Germinal center (tissue), 1 donor: Measurements from ENCODE around the gene MYBPC1.
"Not testable (repeated sequence)": the region's sequence is repeated elsewhere in the genome, so short reads cannot be mapped to it uniquely, and the experiment has no call there.

ENCODE experiments used
- DNase-seq: peaks from one replicate; pipeline ENCODE4 v3.0.0; 2012; ENCODE audit warnings: mixed read lengths, low spot score

The MYBPC1 gene

DNA sequence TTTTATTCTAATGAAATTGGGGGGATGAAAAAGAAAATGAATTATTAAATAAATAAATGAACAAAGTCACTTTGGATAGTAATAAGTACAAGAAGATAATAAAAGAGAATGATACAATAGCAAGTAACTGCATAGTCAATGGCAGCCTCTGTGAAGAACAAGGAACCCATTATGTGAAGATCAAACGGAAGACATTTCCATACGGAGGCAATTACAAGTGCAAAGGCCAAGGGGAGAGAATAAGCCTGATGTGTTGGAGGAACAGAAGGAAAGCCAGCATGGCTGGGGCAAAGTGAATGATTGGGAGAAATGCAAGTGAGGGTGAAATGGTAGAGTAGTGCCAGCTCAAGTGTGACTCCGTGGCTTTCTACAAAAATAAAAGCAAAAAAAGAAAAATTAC is 58.7 kb downstream of the MYBPC1 start:
- DNase-seq: no peak

DNA sequence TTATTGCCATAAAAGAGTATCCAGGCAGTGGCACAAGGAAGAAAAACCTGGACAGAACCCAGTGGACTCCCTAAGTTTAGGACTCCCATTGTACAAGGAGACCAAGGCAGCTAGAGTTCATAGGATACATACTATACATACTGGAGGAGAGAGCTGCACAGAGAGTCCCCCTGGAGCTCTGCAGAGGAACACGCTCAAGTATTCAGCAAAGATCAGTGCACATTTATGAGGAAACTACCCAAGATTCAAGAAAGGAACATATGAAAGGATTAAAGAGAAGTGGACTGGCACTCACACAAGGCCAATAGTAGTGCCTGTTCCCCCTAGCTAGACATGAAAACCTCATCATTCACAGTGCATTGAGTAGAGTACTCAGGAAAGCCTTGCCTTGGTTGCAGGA is 59.7 kb downstream of the MYBPC1 start:
- DNase-seq: no peak

DNA sequence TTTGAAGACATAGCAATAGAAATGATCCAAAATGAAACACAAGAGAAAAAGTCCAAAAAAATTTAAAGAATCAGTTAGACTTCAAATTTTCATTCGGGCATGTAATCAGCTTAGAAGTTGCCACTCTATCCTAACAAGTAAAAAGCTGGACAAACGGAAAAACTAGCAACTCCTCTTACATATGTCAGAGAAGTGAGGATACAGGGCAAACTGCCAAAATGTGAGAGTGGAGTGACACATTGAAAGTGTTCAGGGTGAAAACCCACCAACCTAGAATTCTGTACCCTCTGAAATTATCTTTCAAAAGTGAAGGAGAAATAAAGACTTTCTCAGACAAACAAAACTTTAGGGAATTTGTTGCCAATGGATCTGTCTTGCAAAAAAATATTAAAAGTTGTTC is 60.6 kb downstream of the MYBPC1 start:
- DNase-seq: no peak

DNA sequence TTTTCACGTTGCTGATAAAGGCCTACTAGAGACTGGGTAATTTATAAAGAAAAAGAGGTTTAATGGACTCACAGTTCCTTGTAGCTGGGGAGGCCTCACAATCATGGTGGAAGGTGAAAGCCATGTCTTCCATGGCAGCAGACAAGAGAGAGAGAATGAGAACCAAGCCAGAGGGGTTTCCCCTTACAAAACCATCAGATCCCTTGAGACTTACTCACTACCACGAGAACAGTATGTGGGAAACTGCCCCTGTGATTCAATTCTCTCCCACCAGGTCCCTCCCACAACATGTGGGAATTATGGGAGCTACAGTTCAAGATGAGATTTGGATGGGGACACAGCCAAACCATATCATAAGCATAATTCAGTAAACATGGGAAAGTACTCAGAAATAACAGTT is 65.9 kb downstream of the MYBPC1 start:
- not testable (repeated sequence) for DNase-seq

DNA sequence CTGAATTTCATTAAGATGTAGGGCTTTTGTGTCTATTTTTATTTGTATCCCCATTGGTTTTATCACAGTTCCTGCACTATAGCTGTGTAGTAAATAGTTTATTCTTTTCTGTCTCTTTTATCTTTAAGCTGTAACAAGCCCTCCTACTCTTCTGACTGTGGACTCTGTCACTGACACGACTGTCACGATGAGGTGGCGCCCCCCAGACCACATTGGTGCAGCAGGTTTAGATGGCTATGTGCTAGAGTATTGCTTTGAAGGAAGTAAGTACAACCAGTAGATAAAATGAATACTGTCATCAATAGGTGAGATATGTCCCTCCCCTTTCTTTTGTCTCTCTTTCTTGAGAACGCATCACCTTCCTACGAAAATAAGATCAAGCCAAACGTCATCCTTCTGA is 68.5 kb downstream of the MYBPC1 start:
- DNase-seq: no peak

DNA sequence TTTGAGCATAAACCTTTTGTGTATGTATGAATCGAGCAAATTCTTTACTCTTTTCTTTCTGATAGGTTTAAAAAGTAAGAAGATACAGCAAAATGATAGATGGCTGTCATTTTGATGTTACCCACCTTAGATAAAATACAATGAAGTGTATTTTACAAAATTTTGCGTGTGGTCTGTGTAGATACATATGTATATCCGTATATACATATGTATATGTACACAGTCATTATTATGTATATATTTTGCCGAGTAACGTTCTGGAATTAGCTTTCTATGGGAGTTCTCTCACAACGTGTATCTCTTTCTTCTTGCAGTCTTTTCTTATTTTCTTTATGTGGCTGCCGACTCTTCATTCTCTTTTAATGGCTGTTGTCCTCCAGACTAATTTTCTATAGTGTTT is 70.2 kb downstream of the MYBPC1 start:
- no peak for DNase-seq

DNA sequence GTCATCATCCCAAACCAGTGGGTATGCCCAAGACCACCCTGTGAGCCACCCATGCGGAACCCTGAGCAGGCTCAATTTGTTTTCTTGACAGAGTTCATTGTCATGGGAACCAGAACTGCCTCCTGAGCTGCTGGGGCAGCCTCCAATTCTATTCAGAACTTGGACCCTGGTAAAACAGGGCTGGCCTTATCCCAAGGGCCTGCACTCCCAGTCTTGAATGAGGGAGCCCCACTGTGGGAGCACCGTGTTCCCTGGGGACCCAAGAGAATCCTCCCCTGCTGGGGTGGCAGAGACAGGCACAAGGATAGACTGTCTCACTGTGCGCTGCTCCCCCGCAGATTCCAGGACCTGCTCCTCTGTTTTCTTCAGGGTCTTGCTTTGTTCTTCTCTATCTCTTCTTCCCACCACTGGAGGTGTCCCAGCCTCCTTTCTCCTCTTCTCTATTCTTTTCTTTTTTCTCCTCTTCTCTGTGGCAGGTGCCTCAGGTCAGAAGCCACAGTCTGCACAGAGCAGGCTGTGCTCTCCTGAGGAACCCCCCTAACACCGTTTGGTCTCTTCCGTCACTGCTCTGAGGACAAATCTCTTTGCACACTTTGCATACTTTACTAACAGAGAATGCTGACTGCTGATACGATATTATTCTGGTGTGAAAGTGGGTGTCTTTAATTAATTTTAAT is 71.4 kb downstream of the MYBPC1 start:
- DNase-seq: no peak

DNA sequence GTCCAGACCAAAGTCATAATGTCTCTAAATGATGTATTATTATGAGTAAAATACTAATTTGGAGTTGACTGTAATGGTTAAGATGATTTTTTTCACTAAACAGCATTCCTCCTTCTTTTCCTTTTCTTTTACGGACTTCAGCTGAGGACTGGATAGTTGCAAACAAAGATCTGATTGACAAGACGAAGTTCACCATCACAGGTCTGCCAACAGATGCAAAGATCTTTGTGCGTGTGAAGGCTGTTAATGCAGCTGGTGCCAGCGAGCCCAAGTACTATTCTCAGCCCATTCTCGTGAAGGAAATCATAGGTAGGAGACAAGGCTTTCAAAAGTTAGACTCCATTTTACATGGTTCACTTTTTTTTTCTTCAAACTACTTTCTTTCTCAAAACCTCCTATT is 72.8 kb downstream of the MYBPC1 start:
- DNase-seq: no peak

DNA sequence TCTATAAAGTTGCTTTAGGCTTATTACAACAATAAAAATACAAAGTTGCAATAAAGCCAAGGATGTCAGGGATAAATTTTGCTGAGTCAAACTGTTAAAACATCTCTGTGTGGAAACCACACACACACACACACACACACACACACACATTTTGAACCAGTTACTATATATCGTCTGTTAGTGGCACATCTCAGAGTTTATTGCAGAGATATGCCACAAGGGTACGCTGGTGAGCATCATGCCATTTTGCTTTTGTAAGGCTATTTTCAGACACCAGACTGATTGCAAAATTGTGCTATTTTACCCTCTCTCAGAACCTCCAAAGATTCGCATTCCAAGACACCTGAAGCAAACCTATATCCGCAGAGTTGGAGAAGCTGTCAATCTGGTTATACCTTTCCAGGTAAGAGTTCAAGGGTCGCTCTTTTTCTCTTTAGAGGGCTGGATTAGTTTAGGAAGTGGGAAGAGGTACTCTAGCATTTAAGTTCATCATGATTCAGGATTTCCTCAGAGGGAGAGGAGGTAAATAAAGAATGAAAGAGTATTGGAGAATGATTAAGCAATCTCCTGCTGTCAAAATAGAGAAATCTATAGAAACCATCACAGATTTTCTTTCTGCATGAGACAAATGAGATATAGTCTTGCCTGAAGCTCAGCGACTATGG is 75.4 kb downstream of the MYBPC1 start:
- peak; percentile 50 for DNase-seq

DNA sequence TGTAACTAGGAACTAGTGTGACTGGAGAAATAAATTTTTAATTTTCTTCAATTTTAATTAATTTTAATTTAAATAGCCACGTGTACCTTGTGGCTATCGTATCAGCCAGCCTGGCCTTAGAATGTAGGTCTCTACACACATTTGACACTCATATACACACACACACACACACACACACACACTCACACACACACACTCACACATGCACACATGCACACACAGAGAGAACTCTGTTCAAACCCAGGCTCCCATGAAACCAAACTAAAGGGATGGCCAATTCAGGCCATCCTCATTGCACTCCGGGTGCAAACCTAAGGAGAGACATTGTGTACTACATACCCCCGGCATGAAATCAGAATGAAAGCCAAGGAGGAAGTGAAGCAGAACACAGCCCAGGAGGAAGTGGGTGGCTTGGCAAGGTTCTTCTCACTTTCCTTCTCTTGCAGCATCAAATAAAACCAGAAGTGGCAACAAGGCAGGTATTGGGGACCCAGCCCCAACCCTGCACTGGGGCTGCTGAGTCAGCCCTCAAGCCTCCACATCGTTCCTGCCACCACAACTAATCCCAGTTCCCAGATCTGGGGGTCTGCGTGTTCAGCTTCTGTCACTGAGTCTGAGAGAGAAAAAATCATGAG is 76.5 kb downstream of the MYBPC1 start:
- DNase-seq: peak; percentile 46

DNA sequence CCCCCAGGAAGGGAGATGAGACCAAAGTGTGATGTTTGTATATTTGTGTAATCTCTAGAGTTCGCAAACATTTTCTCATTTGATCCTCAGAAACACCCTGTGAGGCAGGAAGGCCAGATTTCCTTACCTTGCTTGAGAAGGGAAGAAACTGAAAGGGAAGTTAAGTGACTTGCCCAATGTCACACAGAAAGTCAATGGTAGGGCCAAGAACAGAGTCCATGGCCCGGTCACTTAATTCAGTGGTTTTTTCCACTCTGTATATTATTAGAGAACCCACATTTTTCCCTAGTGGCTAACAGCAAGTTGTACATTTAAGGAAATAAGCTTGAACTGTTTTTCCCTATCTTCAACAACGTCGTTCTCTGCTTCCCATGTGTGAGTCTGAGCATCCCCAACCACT is 77.1 kb downstream of the MYBPC1 start:
- DNase-seq: no peak

DNA sequence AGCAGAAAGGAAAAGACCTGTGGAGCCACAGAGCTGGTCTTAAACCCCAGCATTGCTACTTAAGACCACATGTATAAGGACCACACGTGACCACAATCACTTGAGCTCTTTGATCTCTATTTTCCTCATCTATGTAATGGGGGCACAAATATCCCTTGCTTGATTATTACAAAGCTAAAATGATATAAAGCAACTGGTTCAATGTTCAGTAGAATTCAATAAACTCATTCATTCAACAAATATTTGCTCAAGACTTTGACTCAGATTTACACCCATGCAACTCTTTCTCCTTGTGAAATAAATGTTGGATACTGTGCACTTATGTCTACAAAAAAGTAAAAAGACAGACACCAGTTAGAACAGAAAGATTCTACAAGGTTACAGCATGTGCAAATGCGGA is 80.8 kb downstream of the MYBPC1 start:
- no peak for DNase-seq

DNA sequence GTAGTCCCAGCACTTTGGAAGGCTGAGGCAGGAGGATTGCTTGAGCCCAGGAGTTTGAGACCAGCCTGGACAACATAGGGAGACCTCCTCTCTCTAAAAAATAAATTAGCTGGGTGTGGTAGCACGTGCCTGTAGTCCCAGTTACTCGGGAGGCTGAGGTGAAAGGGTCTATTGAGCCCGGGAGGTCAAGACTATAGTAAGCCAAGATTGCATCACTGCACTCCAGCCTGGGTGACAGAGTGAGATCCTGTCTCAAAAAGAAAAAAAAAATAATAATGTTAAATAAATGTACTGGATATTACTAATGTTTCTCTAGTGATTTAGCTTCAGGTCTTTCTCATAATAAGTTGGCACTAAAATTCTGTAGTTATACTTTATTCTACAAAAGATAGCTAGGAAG is 81.7 kb downstream of the MYBPC1 start:
- DNase-seq: not testable (repeated sequence)

DNA sequence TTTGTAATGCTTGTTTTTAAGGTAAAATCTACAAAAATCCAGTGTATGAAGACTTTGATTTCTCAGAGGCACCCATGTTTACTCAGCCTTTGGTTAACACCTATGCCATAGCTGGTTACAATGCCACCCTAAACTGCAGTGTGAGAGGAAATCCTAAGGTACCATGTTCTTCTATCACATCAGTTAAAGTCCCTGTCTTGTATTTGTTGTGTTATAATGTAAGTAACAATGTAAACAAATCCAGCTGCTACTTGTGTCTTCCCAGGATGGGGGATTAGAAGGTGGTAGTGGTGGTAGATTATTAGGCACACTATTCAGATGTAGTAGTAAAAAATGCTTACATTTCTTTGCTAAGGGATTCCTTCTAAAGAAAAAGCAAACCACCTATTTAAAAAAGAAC is 83.3 kb downstream of the MYBPC1 start:
- no peak for DNase-seq

DNA sequence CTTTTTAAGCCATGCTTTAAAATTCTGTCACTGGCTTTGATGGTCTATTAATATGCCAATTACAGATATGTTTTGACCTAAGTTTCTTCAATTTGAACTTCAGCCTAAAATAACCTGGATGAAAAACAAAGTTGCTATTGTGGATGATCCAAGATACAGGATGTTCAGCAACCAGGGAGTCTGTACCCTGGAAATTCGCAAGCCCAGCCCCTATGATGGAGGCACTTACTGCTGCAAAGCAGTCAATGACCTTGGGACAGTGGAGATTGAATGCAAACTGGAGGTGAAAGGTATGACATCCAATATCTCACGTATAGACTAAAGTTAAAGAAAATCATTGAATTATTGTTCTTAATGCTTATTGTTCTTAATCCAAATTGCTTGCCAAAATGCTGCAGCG is 85.5 kb downstream of the MYBPC1 start:
- DNase-seq: no peak

DNA sequence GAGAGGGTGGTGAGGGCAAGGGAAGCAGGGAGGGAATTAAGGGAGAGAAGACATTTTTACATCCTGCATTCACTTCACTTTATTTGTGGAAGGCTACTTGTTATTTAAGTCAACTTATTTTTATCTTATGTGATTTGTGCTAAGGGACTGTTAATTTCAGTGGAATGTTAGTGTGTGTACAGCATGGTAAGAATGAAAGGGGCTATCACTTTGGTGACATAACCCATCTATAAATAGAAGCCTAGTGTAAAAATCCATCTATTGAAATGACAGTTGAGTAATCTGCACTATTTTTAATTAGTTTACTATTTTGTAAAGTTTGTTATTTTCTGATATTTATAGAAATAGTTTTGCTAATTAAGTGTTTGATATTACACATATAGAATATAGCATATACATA is 85.9 kb downstream of the MYBPC1 start:
- DNase-seq: no peak

DNA sequence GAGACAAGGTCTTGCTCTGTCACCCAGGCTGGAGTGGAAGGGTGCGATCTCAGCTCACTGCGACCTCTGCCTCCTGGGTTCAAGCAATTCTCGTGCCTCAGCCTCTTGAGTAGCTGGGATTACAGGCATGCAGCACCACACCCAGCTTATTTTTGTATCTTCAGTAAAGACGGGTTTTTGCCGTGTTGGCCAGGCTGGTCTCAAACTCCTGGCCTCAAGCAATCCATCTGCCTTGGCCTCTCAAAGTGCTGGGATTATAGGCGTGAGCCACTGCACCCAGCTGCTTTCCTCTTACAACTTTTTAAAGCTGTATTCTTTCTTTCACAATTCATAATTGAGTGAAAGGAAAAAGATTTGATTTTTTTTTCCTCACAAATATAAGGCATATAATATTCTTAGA is 86.9 kb downstream of the MYBPC1 start:
- DNase-seq: not testable (repeated sequence)

DNA sequence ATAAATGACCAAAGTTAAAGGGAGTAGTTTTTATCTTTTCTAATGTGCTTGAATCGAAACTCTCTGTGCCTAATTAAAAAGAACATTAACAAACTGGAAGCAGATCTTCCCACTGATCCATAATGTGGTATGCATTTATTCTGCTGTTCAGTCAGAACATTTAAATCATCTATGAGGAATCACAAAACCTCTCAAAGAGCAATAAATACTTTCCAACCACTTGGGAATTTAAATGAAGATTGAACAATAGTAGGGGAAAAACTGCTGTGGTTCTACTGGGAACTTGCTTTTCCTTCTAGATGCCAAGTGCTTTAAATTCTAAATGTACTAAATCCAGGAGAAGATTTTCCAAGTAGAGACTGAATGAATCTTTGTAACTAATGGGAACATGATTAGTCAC is 90.3 kb downstream of the MYBPC1 start:
- no peak for DNase-seq

DNA sequence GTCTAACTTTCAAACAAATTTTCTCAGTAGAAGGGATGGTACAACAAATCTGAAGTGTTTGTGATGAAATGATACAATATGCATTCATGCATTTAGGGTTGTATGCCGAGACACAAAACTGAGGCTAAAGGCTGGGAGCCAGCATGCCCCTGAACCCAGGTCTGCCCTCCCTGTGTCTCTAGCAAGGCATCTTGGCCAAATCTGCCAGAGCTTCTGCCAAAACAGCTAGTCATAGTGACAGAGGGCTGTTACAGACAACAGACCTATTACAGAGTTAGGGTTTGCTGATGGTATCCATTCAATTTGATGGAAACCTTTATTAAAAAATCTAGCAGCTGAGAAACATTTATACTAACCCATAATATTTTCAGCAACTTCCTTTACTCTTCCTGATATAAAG is 91.4 kb downstream of the MYBPC1 start:
- DNase-seq: no peak

DNA sequence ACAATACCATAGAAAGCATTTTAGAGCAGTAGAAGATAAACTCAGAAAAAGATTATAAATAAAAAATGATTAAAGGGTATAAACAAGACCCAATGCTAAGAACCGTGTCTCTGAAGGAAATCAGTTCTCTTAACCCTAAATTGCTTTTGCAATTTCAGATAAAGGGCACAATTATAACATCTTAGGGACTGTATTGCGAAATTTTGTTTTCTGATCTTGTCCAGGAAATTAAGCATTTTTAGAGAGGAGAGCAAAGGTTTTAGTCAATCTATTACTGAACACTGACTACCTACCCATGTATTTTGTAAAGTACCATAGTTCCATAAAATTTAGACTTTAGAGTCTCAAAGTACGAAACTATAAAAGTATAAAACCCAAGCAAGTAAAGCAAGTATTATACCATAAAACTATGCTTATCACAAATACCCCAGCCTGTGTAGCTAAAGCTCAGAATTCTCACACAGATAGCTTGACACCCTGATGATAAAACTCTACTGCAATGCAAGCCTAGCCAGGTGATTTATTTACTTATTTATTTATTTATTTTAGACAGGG is 95.8 kb downstream of the MYBPC1 start:
- DNase-seq: no peak

DNA sequence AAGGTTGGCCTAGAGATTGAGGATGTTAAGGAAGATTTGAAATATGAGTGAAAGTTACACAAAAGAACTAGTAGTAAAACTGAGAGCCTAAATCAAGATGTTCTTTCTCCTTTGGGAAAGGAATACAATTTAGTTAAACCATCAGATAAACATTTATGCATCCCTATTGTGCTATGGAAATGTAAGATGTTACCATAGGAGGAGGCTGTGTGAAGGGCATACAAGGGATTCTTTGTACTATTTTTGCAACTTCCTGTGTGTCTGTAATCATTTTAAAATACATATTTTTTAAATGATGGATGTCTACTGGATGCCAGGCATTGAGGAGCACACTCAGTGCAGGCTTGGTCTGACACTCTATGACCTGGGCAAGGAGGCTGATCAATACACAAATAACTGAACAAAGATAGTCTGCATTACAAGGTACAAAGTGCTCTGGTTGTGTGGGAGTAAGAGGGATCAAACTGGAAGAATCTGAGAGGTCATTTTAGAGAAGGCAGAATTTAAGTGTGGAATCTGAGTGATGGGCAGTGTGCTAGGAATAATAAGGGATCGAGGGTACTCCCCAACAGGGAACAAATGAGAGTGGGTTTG is 96.8 kb downstream of the MYBPC1 start:
- no peak for DNase-seq

DNA sequence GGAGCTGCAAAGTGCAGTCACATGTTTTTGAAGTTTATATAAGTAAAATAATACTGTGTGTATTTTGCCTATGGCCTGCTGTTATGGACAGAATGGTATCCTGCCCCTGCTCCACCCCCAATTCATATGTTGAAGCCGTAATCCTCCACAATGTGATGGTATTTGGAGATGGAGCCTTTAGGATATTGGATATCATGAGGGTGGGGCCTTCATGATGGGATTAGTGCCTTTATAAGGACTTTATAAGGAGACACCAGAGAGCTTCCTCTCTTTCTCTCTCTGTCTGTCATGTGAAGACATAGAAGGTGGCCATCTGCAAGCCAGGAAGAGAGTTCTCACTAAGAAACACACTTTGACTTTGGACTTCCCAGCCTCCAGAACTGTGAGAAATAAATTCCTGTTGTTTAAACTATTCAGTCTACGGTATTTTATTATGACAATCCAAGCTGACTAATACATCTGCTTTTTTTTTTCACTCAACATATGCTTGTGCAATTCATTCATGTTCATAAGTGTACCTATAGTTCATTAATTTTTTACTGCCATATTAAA is 99.6 kb downstream of the MYBPC1 start:
- no peak for DNase-seq

DNA sequence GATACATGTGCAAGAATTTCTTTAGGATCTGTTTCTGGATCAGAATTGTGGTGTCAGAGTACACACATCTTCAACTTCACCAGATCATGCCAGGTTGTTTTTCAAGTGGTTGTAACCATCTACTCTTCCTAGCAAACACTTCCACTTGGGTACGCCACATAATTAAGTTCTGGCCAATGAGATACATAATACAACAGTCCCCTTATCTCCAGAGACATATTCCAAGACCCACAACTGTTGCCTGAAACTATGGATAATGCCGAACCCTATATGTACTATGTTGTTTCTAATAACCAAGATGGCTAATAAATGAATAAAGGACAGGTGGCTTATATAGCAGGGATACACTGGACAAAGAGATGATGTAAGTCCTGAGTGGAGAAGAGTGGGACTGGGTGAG is 100.2 kb downstream of the MYBPC1 start:
- DNase-seq: no peak
